Tibial nerve (tissue), 4 donors: ENCODE data around the gene NOS3. TPM values are rescaled to one million over a fixed set of nuclear protein-coding genes. Genes with fewer than 3 reads are reported as not detected.
A peak's percentile ranks its signal among the peaks of the same experiment; 100 is the strongest.

Source experiments
- DNase-seq, 2 donors: peaks; one replicate each; pipeline ENCODE4 v3.0.0-alpha.2; 2019; ENCODE audit warnings: low spot score in 2 of 2
- H3K27ac ChIP-seq, 4 donors: fragments of 200-600 bp; sonication (generic) in 3 of 4; one replicate each; pipeline ENCODE4 v1.5.1; 2017 to 2019; ENCODE audit warnings: mild to moderate bottlenecking in 1 of 4
- H3K27me3 ChIP-seq, 2 donors: fragments of 200-600 bp; sonication (generic) in 1 of 2; one replicate each; pipeline versions ENCODE4 v1.5.1 to v1.6.0; 2017 to 2019
- H3K36me3 ChIP-seq, 3 donors: fragments of 200-600 bp; sonication (generic); one replicate each; pipeline ENCODE4 v1.5.1; 2018 to 2019
- H3K4me1 ChIP-seq, 4 donors: fragments of 200-600 bp; sonication (generic) in 3 of 4; one replicate each; pipeline ENCODE4 v1.5.1; 2017 to 2019
- H3K4me3 ChIP-seq, 4 donors: fragments of 200-600 bp; sonication (generic) in 3 of 4; one replicate each; pipeline ENCODE4 v1.5.1; 2017 to 2019; ENCODE audit warnings: mild to moderate bottlenecking in 1 of 4, moderate library complexity in 1 of 4
- H3K9me3 ChIP-seq, 4 donors: fragments of 200-600 bp; sonication (generic) in 3 of 4; one replicate each; pipeline ENCODE4 v1.5.1; 2017 to 2019
- CTCF ChIP-seq, 5 experiments: fragments of 200-600 bp in 3 of 5; fragments of 450-650 bp in 2 of 5; sonication (generic) in 3 of 5; IDR thresholded peaks; one replicate each; pipeline ENCODE4 v1.5.1; 2016 to 2019; ENCODE audit warnings: antibody characterized with exemption in 5 of 5, mild to moderate bottlenecking in 3 of 5, moderate library complexity in 2 of 5
- EP300 ChIP-seq, 2 donors: sonication (generic); formaldehyde crosslinking; IDR thresholded peaks; one replicate each; pipeline ENCODE4 v1.6.1; 2017; ENCODE audit warnings: antibody characterized with exemption in 2 of 2, mild to moderate bottlenecking in 1 of 2
- POLR2A ChIP-seq, 2 donors: fragments of 450-650 bp; IDR thresholded peaks; one replicate each; pipeline ENCODE4 v1.6.1; 2017; ENCODE audit warnings: antibody characterized with exemption in 2 of 2, mild to moderate bottlenecking in 2 of 2, moderate library complexity in 2 of 2
- WGBS, 2 donors: methylation state at CpG; one replicate each; pipeline ENCODE4 v1.1.5; 2018; 5-methylcytosine and 5-hydroxymethylcytosine counted together
- total RNA-seq, 4 donors: library from RNA; depleted of rRNA; stranded (reverse); fragments of >200 nt; gene quantifications; one replicate each; pipeline ENCODE4 v1.1.0, GENCODE V29; 2016

Gene NOS3
- total RNA-seq, 4 donors from 2014 or later, result 20.3 to 38.1 (median 23.8) TPM

GRCh38 chr7:151046603-151047573 is 56.1 kb downstream of the NOS3 start:
- H3K4me1 ChIP-seq, result peaks cover 0 to 27% (median 12%) of the 10 kb centered on the region in 4 donors
- no peak for DNase-seq
- 28 to 37% methylated on average over 14 of the region's 14 CpGs for WGBS, 2 donors
- H3K36me3 ChIP-seq, result peaks cover 0 to 45% (median 0%) of the 10 kb centered on the region in 3 donors
- H3K27me3 ChIP-seq, result no peaks in the 10 kb centered on the region
- H3K27ac ChIP-seq, result peak overlapping the region in 2 of 4 donors; percentile 34 to 70
- TF ChIP-seq EP300 (IDR thresholded peaks at IDR 0.05), result no peak
- no peak for TF ChIP-seq CTCF (IDR thresholded peaks at IDR 0.05)
- no peak for TF ChIP-seq POLR2A (IDR thresholded peaks at IDR 0.05)
- no peak overlapping the region for H3K4me3 ChIP-seq
- H3K9me3 ChIP-seq, result no peaks in the 10 kb centered on the region

DNA sequence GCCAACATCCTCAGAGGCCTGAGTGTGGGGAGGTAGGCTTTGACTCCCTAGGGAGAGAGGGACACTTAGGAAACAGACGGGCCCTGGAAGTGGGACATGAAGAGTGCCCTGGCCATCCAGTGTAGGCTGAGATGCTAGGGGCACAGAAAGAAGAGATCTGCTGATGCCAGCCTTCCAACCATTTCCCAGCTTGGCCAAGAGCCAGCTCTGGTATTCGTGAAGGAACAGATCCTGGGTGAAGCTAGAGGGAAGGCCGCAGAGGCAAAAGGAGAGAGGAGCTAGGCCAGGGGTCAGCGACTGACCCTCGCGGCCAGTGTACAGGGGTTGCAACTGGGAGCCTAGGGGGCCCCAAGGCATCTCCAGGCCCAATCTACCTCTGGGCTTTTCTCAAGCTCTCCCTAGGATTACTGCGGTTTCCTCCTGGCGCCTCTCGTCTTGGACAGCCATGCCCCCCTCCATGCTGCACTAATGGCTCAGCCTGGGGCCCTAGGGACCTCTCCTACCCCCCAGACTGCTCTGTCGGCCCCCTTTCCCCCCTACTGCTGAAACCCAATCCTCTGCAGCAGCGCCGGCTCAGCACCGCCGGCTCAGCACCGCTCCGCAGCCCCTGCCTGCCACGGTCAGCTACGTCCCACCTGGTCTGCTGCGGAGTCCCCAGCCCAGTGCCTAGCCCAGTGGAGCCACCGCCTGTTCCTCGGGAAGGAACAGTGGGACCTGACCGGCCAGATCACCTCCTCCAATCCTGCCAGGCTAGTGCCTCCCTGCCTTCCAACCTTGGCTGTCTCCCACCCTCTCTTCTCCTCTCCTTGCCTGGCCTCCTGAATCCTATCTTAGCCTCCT is 57.4 kb downstream of the NOS3 start, which contains the start of gene ASIC3:
ASIC3 (plus strand) TSS at position 556 of the 840 bp plus-strand sequence. CDS start 355 bp downstream, outside the sequence.
- H3K9me3 ChIP-seq, result no peaks in the 10 kb centered on the region
- H3K4me3 ChIP-seq, result no peak within 1 kb of the TSS
- DNase-seq, result no peak
- H3K36me3 ChIP-seq, result peaks cover 0 to 45% (median 0%) of the 10 kb centered on the region in 3 donors
- peak within 1 kb of the TSS in 2 of 4 donors; percentile 28 to 70 for H3K27ac ChIP-seq
- peaks cover 0 to 6% of the 10 kb centered on the region in 2 donors for H3K27me3 ChIP-seq
- TF ChIP-seq EP300 (IDR thresholded peaks at IDR 0.05), result no peak
- WGBS, 2 donors, result 73% methylated on average over 22 of the region's 22 CpGs
- peaks cover 0 to 27% (median 12%) of the 10 kb centered on the region in 4 donors for H3K4me1 ChIP-seq

GRCh38 chr7:151048911-151049463 is 58.2 kb downstream of the NOS3 start:
- H3K36me3 ChIP-seq, result peaks cover 0 to 45% (median 0%) of the 10 kb centered on the region in 3 donors
- H3K9me3 ChIP-seq, result no peaks in the 10 kb centered on the region
- H3K27ac ChIP-seq, result no peak overlapping the region
- WGBS, 2 donors, result 88 to 90% methylated on average over 35 to 37 of the region's 38 CpGs
- no peak for TF ChIP-seq CTCF (IDR thresholded peaks at IDR 0.05)
- H3K27me3 ChIP-seq, result peaks cover 0 to 6% of the 10 kb centered on the region in 2 donors
- no peak for DNase-seq
- H3K4me3 ChIP-seq, result no peak overlapping the region
- H3K4me1 ChIP-seq, result peaks cover 0 to 27% (median 12%) of the 10 kb centered on the region in 4 donors

DNA sequence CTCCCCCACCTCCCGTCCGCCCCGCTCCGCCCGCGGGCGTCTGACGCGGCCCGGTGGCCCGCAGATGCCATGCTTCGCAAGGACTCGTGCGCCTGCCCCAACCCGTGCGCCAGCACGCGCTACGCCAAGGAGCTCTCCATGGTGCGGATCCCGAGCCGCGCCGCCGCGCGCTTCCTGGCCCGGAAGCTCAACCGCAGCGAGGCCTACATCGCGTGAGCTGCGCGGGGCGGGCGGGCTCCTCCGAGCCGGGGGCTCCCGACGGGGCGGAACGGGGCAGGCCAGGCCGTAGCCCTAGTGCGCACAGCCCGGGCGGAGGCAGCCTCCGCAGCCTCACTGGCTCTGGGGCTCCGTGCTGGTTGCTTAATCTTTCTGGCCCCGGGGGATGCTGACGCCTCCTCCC is 60.3 kb downstream of the NOS3 start:
- no peak overlapping the region for H3K27ac ChIP-seq
- DNase-seq, result no peak
- H3K27me3 ChIP-seq, result peaks cover 0 to 6% of the 10 kb centered on the region in 2 donors
- H3K9me3 ChIP-seq, result no peaks in the 10 kb centered on the region
- peaks cover 0 to 27% (median 12%) of the 10 kb centered on the region in 4 donors for H3K4me1 ChIP-seq
- peak overlapping the region in 1 of 4 donors; percentile 15 for H3K4me3 ChIP-seq
- TF ChIP-seq POLR2A (IDR thresholded peaks at IDR 0.05), result no peak
- peaks cover 0 to 40% (median 0%) of the 10 kb centered on the region in 3 donors for H3K36me3 ChIP-seq
- WGBS, 2 donors, result 4 to 7% methylated on average over 18 to 24 of the region's 50 CpGs

GRCh38 chr7:151053096-151053495 is 62.3 kb downstream of the NOS3 start:
- DNase-seq, result no peak
- Histone ChIP-seq H3K36me3 (peaks cover 0 to 36% (median 0%) of the 10 kb centered on the region in 3 donors), H3K27ac (no peak overlapping the region), H3K4me1 (peaks cover 0 to 23% (median 12%) of the 10 kb centered on the region in 4 donors), H3K27me3 (peaks cover 0 to 6% of the 10 kb centered on the region in 2 donors), H3K4me3 (no peak overlapping the region), H3K9me3 (no peaks in the 10 kb centered on the region)
- WGBS, 2 donors, result 64 to 79% methylated on average over 4 of the region's 4 CpGs
- no peak for TF ChIP-seq POLR2A (IDR thresholded peaks at IDR 0.05)
- no peak for TF ChIP-seq CTCF (IDR thresholded peaks at IDR 0.05)
- TF ChIP-seq EP300 (IDR thresholded peaks at IDR 0.05), result no peak
